NCI-H446 (cell line): ENCODE measurements around the gene NTSR2.

ENCODE experiments used
- DNase-seq, 2 experiments: peaks; one replicate each; lab custom pipeline; 2025; lab: John Stamatoyannopoulos, UW

NTSR2 gene

DNA sequence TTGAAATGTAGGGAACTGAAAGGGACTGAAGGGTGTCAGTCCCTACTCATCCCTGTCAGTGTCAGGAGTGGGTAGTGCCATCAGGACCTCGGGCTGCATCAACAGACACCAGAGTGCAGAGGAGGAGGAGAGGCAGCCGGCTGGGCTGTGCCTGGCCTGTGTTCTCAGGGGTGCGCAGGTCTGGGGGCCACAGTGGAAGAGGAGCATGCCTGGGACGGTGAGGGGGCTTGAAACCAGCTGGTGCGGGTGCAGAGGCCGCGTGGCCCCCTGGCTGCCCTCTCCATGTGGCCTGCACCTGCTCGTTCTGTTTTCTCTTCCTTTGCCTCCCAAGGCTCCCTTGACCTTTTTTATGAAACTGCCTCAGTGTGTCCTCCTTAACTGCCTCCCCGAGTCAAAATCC is 41.3 kb downstream of the NTSR2 start:
- DNase-seq = no peak

GRCh38 chr2:11625671-11626070 is 44.3 kb downstream of the NTSR2 start:
- DNase-seq = no peak

- DNase-seq = no peak
These were observed 45.1 kb downstream of the NTSR2 start for GRCh38 chr2:11624893-11625292.

- no peak for DNase-seq
These were observed 47.4 kb downstream of the NTSR2 start for GRCh38 chr2:11622611-11623010.

DNA sequence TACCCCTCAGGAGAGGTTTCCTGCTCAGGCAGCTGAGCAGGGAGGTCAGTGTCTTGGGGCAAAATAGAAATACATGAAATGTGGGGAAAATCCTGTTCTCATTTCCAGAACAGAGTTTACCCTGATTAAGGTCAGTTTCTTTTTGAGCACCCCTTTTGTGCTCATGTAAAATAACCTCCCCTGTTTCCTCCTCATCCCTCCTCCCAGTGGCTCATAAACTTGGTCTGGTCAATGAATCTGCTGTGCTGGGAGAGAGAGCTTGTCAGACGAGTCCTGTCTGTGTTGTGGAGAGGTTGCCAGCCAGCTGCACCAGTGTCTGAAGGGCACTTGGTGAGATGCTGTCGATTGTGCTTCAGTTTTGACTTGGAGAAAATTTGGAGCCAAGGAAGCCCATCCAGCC is 48.6 kb downstream of the NTSR2 start:
- DNase-seq = no peak

GRCh38 chr2:11618708-11619062 is 51.3 kb downstream of the NTSR2 start:
- DNase-seq = no peak

DNA sequence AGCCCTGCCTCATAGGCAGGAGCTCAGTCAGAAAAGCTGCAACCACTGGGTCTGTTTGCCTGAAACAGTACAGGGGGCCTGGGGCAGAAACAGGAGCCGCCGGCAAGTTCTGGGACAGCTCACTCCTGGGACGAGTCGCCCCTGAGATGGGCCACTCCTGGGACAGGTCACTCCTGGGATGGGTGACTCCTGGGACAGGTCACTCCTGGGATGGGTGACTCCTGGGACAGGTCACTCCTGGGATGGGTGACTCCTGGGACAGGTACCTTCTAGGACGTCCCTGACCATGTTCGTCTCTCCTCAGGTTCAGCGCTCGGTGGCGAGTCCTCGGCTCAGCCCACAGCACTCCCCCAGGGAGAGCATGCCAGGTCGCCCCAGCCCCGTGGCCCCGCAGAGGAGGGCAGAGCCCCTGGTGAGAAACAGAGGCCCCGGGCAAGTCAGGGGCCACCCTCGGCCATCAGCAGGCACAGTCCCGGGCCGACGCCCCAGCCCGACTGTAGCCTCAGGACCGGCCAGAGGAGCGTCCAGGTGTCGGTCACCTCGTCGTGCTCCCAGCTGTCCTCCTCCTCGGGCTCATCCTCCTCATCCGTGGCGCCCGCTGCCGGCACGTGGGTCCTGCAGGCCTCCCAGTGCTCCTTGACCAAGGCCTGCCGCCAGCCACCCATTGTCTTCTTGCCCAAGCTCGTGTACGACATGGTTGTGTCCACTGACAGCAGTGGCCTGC is 51.8 kb downstream of the NTSR2 start:
- DNase-seq = no peak

- no peak for DNase-seq
These were observed 52.5 kb downstream of the NTSR2 start for GRCh38 chr2:11617527-11617926.

- DNase-seq = no peak
These were observed 53.1 kb downstream of the NTSR2 start for GRCh38 chr2:11616851-11617415.

DNA sequence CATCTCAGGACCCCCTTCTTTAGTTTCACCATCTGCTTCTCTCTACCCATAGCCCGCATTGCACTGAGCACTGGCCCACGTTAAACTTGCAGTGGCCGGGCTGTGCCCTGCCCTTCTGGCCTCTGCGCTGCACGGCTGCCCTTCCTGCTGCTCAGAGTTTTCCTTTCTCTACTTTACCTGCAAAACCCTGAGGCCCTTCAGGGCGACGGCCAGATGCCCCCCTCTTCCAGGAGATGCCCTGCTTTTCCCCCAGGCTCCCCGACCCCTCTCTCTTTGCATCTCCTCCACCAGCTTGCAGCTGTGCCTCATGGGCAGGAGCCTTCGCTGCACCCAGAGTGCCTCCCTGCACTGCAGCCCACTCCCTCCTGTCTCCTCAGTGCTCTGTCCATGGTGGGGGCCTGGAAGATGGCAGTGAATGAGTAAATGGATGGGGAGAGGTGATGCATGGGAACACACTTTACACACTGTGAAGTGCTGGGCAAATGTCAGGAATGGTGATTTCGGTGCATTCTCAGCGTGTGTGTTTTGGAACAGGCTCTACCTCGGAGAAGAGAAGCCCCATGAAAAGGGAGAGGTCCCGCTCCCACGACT is 53.8 kb downstream of the NTSR2 start:
- DNase-seq = no peak

DNA sequence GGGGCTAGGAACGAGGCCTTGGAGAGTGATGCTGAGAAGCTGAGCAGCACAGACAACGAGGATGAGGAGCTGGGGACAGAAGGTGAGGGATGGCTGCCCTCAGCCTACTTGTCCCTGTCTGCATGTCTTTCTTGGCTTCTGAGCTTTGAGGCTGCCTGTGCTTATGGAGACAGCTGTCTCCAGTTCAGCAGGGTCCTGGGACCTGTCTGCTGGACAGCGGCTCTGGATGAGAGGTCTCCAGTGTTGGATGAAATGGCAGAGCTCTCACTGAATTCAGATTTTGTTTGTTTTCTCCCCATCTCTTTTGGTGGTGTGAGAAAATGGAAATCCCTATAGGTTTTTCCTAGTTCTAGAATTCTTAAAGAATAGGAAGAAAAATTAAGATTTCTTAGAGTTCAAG is 54.8 kb downstream of the NTSR2 start:
- no peak for DNase-seq

DNA sequence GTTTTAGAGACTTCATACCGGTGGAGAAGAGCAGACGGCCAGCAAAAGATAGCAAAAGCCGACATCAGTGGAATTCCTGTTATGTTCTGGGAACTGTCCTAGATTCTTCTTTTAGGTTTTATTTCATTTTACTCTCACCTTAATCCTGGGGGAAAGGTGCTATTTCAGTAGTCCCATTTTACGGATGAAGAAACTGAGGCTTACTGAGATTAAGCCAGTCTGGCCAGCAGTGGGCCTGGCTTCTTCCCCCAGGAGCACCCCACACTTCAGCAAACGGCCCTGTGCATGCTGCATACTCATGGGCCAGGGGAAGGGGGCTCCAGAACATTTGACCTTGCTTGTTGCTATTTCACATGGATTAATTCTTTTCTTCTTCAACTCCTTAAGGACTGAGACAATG is 56.7 kb downstream of the NTSR2 start:
- DNase-seq = no peak

GRCh38 chr2:11612553-11613215 is 57.3 kb downstream of the NTSR2 start:
- no peak for DNase-seq

- DNase-seq = no peak
These were observed 58.7 kb downstream of the NTSR2 start for GRCh38 chr2:11611251-11611650.

DNA sequence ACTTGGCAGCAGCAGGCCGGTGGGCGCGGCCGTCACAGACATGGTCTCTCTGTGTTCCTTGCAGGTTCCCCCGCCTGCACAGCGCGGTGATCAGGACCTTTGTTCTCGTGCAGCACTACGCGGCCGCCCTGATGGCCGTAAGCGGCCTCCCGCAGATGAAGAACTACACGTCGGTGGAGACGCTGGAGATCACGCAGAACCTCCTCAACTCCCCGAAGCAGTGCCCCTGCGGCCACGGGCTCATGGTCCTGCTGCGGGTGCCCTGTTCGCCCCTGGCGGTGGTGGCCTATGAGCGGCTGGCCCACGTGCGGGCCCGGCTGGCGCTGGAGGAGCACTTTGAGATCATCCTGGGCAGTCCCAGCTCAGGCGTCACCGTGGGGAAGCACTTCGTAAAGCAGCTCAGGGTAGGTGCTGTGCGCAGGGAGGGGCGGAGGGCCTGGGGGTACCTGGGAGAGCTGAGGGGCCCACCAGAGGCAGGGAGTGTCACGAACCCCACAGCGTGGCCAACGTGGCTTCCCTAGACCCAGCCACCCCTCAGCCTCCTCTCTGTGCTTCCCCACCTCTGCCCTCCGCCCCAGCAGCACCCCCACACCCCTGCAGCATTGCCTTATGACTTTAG is 59.3 kb downstream of the NTSR2 start:
- DNase-seq = no peak
